Ovary (tissue), 9 donors: ENCODE measurements around the gene KIR2DL3. TPM values are rescaled to one million over a fixed set of nuclear protein-coding genes. Genes with fewer than 3 reads are reported as not detected.

Source experiments
- DNase-seq, 5 donors: peaks; one replicate each; pipeline ENCODE4 v3.0.0-alpha.2; 2019 to 2020
- H3K27ac ChIP-seq, 2 donors: fragments of 200-600 bp; one replicate each; pipeline versions ENCODE4 v1.5.1 to v1.8.0; 2019 to 2022
- H3K27me3 ChIP-seq: fragments of 200-600 bp; one replicate; pipeline ENCODE4 v1.8.0; 2022
- H3K36me3 ChIP-seq: fragments of 200-600 bp; sonication (generic); one replicate; pipeline ENCODE4 v1.5.1; 2019
- H3K4me1 ChIP-seq: one replicate; pipeline ENCODE4 v1.8.1; 2013; ENCODE audit warnings: mild to moderate bottlenecking, moderate library complexity; ENCODE audit not compliant: insufficient read depth
- H3K4me3 ChIP-seq: fragments of 200-600 bp; sonication (generic); one replicate; pipeline ENCODE4 v1.5.1; 2017
- H3K9me3 ChIP-seq, 2 donors: fragments of 200-600 bp in 1 of 2; sonication (generic) in 1 of 2; one replicate each; pipeline versions ENCODE4 v1.5.1 to v1.8.1; 2013 to 2019; ENCODE audit warnings: mild to moderate bottlenecking in 1 of 2, moderate library complexity in 1 of 2
- CTCF ChIP-seq, 3 donors: fragments of 450-650 bp in 2 of 3; fragments of 200-600 bp in 1 of 3; IDR thresholded peaks; one replicate each; pipeline versions ENCODE4 v1.5.1 to v1.8.0; 2016 to 2022; ENCODE audit warnings: antibody characterized with exemption in 3 of 3, mild to moderate bottlenecking in 1 of 3
- EP300 ChIP-seq: sonication (generic); formaldehyde crosslinking; IDR thresholded peaks from one replicate; pipeline ENCODE4 v1.6.1; 2017; ENCODE audit warnings: antibody characterized with exemption
- POLR2A ChIP-seq: fragments of 450-650 bp; IDR thresholded peaks from one replicate; pipeline ENCODE4 v1.6.1; 2017; ENCODE audit warnings: antibody characterized with exemption, mild to moderate bottlenecking, moderate library complexity
- WGBS, 3 donors: extraction: QIAGEN DNeasy Blood & Tissue Kit in 1 of 3; methylation state at CpG; one replicate each; pipeline versions ENCODE4 v1.1.5 to v1.1.7; 2013 to 2017; 5-methylcytosine and 5-hydroxymethylcytosine counted together
- intact Hi-C, 4 donors: fragments of 100-400 bp; cut with DNase I; formaldehyde crosslinking; loops; one replicate each; pipeline versions ENCODE4 v1.11.0 to v1.15.1; 2022 to 2023
- polyA plus RNA-seq, 2 donors: library from polyadenylated mRNA; stranded (reverse); fragments of 200-250 nt in 1 of 2; fragments of 350-450 nt in 1 of 2; fragmentation: Illumina TruSeq in 1 of 2; extraction: RNeasy Lipid Tissue Mini Kit (QIAGEN cat#74804) in 1 of 2; gene quantifications; one replicate each; pipeline ENCODE4 v1.2.3, GENCODE V29; 2013 to 2014
- total RNA-seq, 7 donors: library from RNA; depleted of rRNA in 2 of 7; stranded (reverse); fragments of >200 nt in 2 of 7; fragmentation: NEBNext Ultra II Directional in 3 of 7; extraction: Animal tissue kit (Norgen Biotek cat#: 25700) in 3 of 7; gene quantifications; one replicate each; pipeline versions ENCODE4 v1.1.0 to v1.2.4, GENCODE V29; 2016 to 2023
- donor health status: DM: no; HTN: no; CAD: no; lungs with moderate emphysema.
- donor health status: DM: no; HTN: no; CAD: no.
- donor health status: Bipolar disorder and iron deficiency.
- donor health status: DM: yes; HTN: yes; CAD: no.
- donor health status: DM: no; HTN: no; CAD: no.
- donor health status: DM: yes; HTN: yes; CAD: no.

Gene KIR2DL3
- total and polyA plus RNA-seq, 9 donors = 0.45 TPM; not detected in 8

- no peak overlapping the region for H3K27ac ChIP-seq
- no peaks in the 10 kb centered on the region for H3K36me3 ChIP-seq
- no peak overlapping the region for H3K4me3 ChIP-seq
- H3K27me3 ChIP-seq = no peaks in the 10 kb centered on the region
- H3K9me3 ChIP-seq = no peaks in the 10 kb centered on the region
- 69 to 81% (median 80%) methylated on average over 10 of the region's 10 CpGs for WGBS, 3 donors
- H3K4me1 ChIP-seq = no peaks in the 10 kb centered on the region
- intact Hi-C loops = no loop called here
- DNase-seq = no peak
- TF ChIP-seq POLR2A (no peak), CTCF (IDR thresholded peaks at IDR 0.05) (no peak), EP300 (no peak)
Observed at GRCh38 chr19:54727562-54727961, 10.8 kb upstream of the KIR2DL3 start.

GRCh38 chr19:54728167-54728566 lies 10.1 kb upstream of the KIR2DL3 start:
- intact Hi-C loops = no loop called here
- TF ChIP-seq POLR2A (no peak), EP300 (no peak), CTCF (IDR thresholded peaks at IDR 0.05) (no peak)
- Histone ChIP-seq H3K4me1 (no peaks in the 10 kb centered on the region), H3K36me3 (no peaks in the 10 kb centered on the region), H3K4me3 (no peak overlapping the region), H3K27me3 (no peaks in the 10 kb centered on the region), H3K9me3 (no peaks in the 10 kb centered on the region), H3K27ac (no peak overlapping the region)
- 49 to 58% (median 51%) methylated on average over 3 of the region's 3 CpGs for WGBS, 3 donors
- DNase-seq = no peak

GRCh38 chr19:54729416-54730188 lies 8.7 kb upstream of the KIR2DL3 start:
- Histone ChIP-seq H3K27me3 (no peaks in the 10 kb centered on the region), H3K4me3 (no peak overlapping the region), H3K36me3 (no peaks in the 10 kb centered on the region), H3K4me1 (no peaks in the 10 kb centered on the region), H3K27ac (no peak overlapping the region), H3K9me3 (no peaks in the 10 kb centered on the region)
- no peak for DNase-seq
- TF ChIP-seq EP300 (no peak), CTCF (IDR thresholded peaks at IDR 0.05) (no peak), POLR2A (no peak)
- WGBS, 3 donors = 58 to 69% (median 63%) methylated on average over 15 of the region's 15 CpGs
- intact Hi-C loops = no loop called here

- TF ChIP-seq POLR2A (no peak), CTCF (IDR thresholded peaks at IDR 0.05) (no peak), EP300 (no peak)
- Histone ChIP-seq H3K36me3 (no peaks in the 10 kb centered on the region), H3K27ac (no peak overlapping the region), H3K4me3 (no peak overlapping the region), H3K4me1 (no peaks in the 10 kb centered on the region), H3K27me3 (no peaks in the 10 kb centered on the region), H3K9me3 (no peaks in the 10 kb centered on the region)
- intact Hi-C loops = no loop called here
- WGBS, 3 donors = 45 to 68% (median 55%) methylated on average over 8 of the region's 8 CpGs
- no peak for DNase-seq
Observed at GRCh38 chr19:54731191-54731590, 7.1 kb upstream of the KIR2DL3 start.
